ENCODE results near the gene HCLS1.

The HCLS1 gene

GRCh38 chr3:121658716-121659435 lies 1.8 kb downstream of the HCLS1 start:
- DNase-seq (ENCODE audit: low read depth in 1 of 2, low spot score in 1 of 2), result no peak

GRCh38 chr3:121654493-121655385 lies 6.0 kb downstream of the HCLS1 start:
- no peak for DNase-seq (ENCODE audit: low read depth in 1 of 2, low spot score in 1 of 2)

- no peak for DNase-seq (ENCODE audit: low read depth in 1 of 2, low spot score in 1 of 2)
These were observed 9.0 kb downstream of the HCLS1 start for GRCh38 chr3:121651684-121652083.

DNA sequence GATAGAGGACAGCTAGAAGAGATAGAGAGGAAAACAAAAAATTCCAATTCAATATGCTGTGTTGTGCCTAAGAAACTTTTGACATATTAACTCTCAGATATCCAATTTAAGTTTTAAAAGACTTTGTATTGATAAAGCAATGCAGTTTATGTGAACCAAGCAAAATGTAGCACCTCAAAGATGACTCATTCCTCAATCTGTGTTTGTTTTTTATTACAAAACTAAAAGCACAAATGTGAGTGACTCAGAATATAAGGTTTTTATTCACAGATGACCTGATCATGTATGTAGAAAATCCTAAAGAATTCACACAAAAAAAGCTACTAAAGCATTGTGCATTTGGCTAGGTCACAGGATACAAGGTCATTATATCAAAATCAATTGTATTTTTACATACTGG lies 11.1 kb downstream of the HCLS1 start:
- DNase-seq (ENCODE audit: low read depth in 1 of 2, low spot score in 1 of 2), result no peak

- no peak for DNase-seq (ENCODE audit: low read depth in 1 of 2, low spot score in 1 of 2)
These were observed 12.3 kb downstream of the HCLS1 start for GRCh38 chr3:121648219-121648958.

DNA sequence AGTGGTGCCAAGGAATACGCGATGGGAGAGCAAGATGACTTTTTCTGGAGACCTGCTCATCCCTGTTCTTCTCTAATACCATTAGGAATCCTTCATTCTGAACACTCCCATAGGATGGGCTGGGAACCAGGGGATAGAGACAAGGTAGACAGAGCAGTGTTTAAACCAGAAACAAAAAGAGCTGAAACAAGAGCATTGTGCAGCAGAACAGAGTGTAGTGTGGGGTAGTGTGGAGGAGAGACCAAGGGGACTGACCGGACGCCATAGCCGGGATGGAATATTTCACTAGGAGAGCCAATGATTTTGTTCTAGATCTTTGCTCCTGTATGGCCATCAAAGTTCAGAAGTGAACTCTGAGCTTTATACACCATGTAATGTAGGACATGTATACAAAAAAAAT lies 15.6 kb downstream of the HCLS1 start:
- no peak for DNase-seq (ENCODE audit: low read depth in 1 of 2, low spot score in 1 of 2)

DNA sequence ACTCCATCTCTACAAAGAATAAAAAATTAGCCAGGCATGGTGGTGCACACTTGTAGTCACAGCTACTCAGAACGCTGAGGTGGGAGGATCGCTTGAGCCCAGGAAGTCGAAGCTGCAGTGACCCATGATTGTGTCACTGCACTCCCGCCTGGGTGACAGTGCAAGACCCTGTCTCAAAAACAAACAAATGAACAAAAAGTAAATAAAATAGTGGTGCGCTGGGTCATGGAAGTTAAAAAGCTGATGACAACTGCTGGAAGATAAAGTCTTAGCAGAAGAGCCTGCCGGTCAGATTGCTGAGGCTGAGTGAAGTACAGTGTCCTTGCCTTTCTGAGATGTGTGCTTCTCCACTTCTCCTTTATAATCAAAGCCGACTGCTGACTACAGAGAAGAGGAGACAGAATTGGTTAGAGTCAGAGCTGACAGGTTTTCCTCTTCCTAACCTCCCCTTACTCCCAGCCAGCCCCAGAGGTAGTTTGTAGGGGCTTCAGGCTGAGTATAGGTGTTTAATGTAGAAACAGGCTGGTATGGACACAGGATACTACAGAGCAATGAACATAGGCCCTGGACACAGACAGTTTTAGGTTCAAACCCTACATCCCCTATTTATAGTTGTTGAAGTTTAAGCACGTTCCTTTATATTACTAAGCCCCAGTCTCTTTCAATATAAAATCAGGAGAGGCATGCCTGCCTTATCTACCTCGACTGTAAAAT lies 17.9 kb downstream of the HCLS1 start:
- DNase-seq (ENCODE audit: low read depth in 1 of 2, low spot score in 1 of 2), result no peak

- DNase-seq (ENCODE audit: low read depth in 1 of 2, low spot score in 1 of 2), result no peak
These were observed 19.6 kb downstream of the HCLS1 start for GRCh38 chr3:121641127-121641526.

GRCh38 chr3:121637922-121638321 lies 22.8 kb downstream of the HCLS1 start:
- no peak for DNase-seq (ENCODE audit: low read depth in 1 of 2, low spot score in 1 of 2)

DNA sequence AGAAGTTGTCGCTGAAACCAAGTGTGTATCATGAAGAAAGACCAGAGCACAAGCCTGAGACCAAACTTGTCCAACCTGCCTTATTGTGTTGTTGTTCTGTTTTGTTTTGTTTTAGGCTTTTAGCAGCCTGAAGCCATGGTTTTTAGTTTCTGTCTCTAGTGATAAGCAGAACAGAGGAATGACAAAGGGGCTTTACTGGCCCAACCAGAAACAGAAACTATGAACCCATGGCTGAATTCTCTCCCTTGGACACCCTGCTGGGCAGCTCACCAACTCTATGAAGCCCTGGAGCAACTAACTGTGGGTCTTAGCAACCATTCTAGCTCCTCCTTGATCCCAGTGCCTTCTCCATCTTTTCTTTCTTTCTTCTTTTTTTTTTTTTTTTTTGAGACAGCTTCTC lies 30.3 kb downstream of the HCLS1 start:
- DNase-seq (ENCODE audit: low read depth in 1 of 2, low spot score in 1 of 2), result no peak

DNA sequence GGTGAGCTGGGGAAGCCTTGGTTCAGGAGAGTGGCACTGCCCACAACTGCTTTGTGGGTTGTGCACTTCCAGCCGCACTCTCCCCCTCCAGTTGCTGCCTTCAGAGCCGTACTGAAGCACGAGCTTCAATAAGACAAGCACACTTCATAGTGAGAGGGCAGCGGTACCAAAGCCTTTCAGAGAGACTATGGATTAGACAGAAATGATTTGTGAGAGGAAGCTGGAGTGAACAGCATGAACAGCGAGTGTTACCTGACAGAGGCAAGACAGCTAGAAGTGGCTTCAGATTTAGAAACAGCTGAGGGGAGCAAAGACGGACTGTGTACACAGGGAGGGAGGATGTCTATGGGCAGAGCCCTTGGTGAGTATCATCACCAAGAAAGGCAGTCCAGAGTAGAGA lies 31.1 kb downstream of the HCLS1 start:
- no peak for DNase-seq (ENCODE audit: low read depth in 1 of 2, low spot score in 1 of 2)

DNA sequence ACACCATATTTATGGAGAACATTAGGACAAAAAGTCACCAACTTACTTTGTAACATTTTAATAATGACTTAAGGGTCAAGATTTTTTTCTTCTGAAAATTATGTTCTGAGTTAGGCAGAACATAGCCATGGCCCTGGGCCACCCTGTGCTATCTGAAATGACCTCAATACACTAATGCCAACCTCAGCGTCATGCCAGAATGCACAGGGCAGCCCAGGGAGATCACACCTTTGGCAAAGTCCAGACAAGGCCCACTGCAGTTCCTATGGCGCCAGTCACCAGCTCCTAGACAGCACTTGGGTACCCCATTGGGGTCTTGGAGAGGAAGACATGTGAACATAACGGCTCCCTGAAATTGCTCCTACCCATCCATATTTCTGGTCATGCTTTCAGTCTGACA lies 33.1 kb downstream of the HCLS1 start:
- no peak for DNase-seq (ENCODE audit: low read depth in 1 of 2, low spot score in 1 of 2)

GRCh38 chr3:121627211-121627610 lies 33.5 kb downstream of the HCLS1 start:
- DNase-seq (ENCODE audit: low read depth in 1 of 2, low spot score in 1 of 2), result no peak

DNA sequence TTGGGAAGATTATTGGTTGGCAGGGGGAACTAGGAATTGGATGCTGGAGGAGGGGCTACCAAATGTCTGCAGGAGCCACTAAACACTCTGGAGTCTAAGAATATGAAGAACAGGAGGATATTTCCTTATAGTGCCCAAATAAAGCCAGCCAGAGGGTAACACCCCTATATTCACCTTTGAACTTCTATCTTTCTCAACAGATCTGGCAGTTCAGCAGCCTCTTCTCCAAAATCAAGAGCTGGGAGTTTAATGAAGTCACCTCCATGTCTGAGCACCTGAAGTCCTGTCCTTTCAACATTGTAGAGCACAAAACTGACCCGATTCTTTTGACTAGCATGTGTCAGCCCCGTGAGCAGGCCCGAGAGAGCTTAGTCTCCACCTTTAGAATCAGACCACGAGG lies 34.2 kb downstream of the HCLS1 start:
- no peak for DNase-seq (ENCODE audit: low read depth in 1 of 2, low spot score in 1 of 2)

DNA sequence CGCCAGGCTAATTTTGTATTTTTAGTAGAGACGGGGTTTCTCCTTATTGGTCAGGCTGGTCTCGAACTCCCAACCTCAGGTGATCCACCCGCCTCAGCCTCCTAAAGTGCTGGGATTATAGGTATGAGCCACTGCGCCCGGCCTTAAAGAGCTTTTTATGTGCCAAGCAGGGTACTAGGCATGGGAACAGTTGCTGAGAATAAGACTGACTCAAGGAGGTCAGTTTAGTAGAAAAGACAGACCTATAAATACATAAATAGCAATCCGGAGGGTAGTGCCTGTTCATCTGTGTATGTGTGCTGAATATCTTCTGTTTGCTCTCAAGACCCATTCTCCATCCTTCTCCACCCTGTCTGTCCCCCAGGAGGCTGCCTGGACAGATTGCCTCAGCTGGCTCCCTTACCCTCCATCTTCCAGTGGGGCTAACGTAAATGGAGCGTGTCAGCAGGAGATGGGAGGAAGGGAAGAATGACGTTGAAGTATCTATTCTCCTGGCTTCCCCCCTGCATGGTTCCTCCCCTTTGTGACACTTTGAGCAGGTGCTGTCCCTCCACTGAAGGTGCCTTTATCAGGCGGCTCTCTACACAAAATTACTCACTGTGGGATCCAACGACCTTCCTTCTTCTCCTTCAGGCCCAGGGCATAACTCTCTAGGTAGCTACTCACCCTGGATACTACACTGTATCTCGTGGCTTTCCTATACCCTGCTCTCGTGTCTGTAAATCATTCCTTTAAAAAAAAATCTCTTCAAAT lies 36.4 kb downstream of the HCLS1 start:
- DNase-seq (ENCODE audit: low read depth in 1 of 2, low spot score in 1 of 2), result no peak

GRCh38 chr3:121621491-121621890 lies 39.2 kb downstream of the HCLS1 start:
- no peak for DNase-seq (ENCODE audit: low read depth in 1 of 2, low spot score in 1 of 2)

DNA sequence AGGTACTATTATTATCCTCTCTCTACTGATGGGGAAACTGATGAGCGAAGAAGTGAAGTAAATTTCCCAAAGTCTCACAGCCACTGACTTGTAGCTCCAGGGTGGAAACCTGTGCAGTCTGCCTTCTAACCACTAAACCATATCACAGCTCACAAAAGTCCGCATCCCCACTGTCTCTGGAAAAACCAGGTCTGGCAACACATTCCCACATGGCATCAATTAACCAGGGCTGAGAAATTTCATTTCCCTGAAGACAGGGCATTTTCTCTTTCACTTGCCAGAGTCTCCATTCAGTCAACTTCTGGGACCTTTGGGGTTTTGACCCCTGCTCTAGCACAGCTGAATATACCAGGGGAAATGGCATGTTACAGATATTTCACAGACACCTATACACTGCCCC lies 41.0 kb downstream of the HCLS1 start:
- DNase-seq (ENCODE audit: low read depth in 1 of 2, low spot score in 1 of 2), result no peak

- DNase-seq (ENCODE audit: low read depth in 1 of 2, low spot score in 1 of 2), result no peak
These were observed 54.6 kb downstream of the HCLS1 start for GRCh38 chr3:121606106-121606505.

GRCh38 chr3:121604759-121605158 lies 55.9 kb downstream of the HCLS1 start:
- DNase-seq (ENCODE audit: low read depth in 1 of 2, low spot score in 1 of 2), result no peak

DNA sequence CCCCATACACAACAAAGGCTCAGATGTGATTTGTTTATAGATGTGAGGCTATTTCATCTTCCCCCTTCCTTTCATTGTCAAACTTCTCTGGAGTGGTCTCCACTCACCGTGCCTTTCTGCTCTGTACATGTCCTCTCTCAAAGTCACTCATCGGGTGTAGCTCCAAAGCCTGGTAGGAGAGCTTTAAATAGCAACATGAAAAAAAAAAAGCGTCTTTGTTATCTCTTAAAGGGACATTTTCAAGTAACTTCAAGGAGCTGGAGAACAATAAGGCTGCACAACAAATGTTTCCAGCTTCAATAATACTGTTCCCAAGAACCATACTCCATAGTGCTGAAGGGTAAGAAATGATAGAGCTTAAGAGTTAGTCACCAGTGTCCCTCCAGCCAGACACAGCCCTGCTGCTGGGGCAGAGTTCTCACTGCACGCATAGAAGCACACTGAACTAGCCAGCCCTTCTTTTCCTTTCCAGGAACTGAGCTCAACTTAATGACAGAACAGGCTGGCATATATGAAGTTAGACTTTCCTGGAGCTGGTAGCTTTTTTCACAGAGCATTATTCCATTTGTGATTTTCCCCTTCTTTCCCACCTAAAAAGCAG lies 59.4 kb downstream of the HCLS1 start:
- DNase-seq (ENCODE audit: low read depth in 1 of 2, low spot score in 1 of 2), result no peak
